ENCODE data around the gene ANKRD63. TPM values are rescaled to one million over a fixed set of nuclear protein-coding genes. Genes with fewer than 3 reads are reported as not detected.
A peak's percentile ranks its signal among the peaks of the same experiment; 100 is the strongest.

Gene ANKRD63
- total RNA-seq, 1 experiment from 2014 or later: 0.46 TPM

- H4K20me1 ChIP-seq (ENCODE audit: control insufficient read depth, insufficient read depth, insufficient read length): no peaks in the 10 kb centered on the region
- H3K27ac ChIP-seq (ENCODE audit: insufficient read length, low read depth, low read length): no peak overlapping the region
- peak; percentile 19; the same call in 1 of the 3 replicates for TF ChIP-seq CTCF (conservative IDR thresholded peaks at IDR 0.05)
- Mint-ChIP-seq H3K4me1 (peaks cover 17 to 19% of the 10 kb centered on the region in 2 experiments), H3K27me3 (ENCODE audit: low read depth) (peaks cover 13% of the 10 kb centered on the region), H3K9me3 (no peaks in the 10 kb centered on the region; a peak in 1 of 5 replicates), H3K36me3 (ENCODE audit: insufficient read depth in 1 of 3, low read depth in 3 of 3) (peaks cover 0 to 3% (median 2%) of the 10 kb centered on the region in 3 experiments; a peak in 2 of 7 replicates), H3K4me3 (peak overlapping the region in 1 of 2 experiments; percentile 32; a peak in 1 of 5 replicates), H3K27ac (0 out of 7 replicates have a peak overlapping the region, but pooled peaks of 1 of the 3 experiments have one; percentile 12)
- no peak overlapping the region for H3T11ph ChIP-seq (ENCODE audit: low read length)
- H2BK20ac ChIP-seq (ENCODE audit: low read depth, low read length, poor library complexity, severe bottlenecking): no peak overlapping the region
- H3K14ac ChIP-seq (ENCODE audit: insufficient read depth, low read length): no peak overlapping the region
- H3K4me1 ChIP-seq (ENCODE audit: insufficient read depth, low read length): peaks cover 4% of the 10 kb centered on the region; the same call in 1 of the 2 replicates
- no peak overlapping the region for H3K4ac ChIP-seq (ENCODE audit: low read depth, low read length)
- H4K8ac ChIP-seq (replicated peaks; ENCODE audit: insufficient read length, low read depth, low read length): no peak overlapping the region
- H3K18ac ChIP-seq (ENCODE audit: insufficient read length, low read depth, low read length): no peak overlapping the region
- no peak overlapping the region for H4K5ac ChIP-seq (ENCODE audit: insufficient read length, low read depth, low read length)
- H3K79me2 ChIP-seq (ENCODE audit: insufficient read depth, low read length): no peaks in the 10 kb centered on the region
- H4K91ac ChIP-seq (ENCODE audit: insufficient read length, low read depth, low read length): no peak overlapping the region
- H2BK12ac ChIP-seq (ENCODE audit: insufficient read length, low read depth, low read length): no peak overlapping the region
- H3K56ac ChIP-seq (ENCODE audit: insufficient read length, low read depth, low read length): no peak overlapping the region
- no peak overlapping the region for H2AFZ ChIP-seq (ENCODE audit: low read length)
- H3K9ac ChIP-seq (ENCODE audit: extremely low read depth, insufficient read length, low read length): no peak overlapping the region
- no CpG with 5 or more reads among the region's 8 CpGs for WGBS (ENCODE audit: extremely low coverage, insufficient read length, low lambda C conversion rate)
- no peak overlapping the region for H3K23ac ChIP-seq (ENCODE audit: insufficient read length, low read depth, low read length)
- no peaks in the 10 kb centered on the region for H3K9me3 ChIP-seq (ENCODE audit: control insufficient read depth, low read depth, low read length)
- peak; percentile 66 for DNase-seq
- no peak overlapping the region for H2AK5ac ChIP-seq (ENCODE audit: insufficient read length, low read length)
- H3K23me2 ChIP-seq (ENCODE audit: insufficient read length, low read depth, low read length, poor library complexity, severe bottlenecking): no peaks in the 10 kb centered on the region
- no peaks in the 10 kb centered on the region for H3K79me1 ChIP-seq (ENCODE audit: insufficient read depth, low read depth, low read length, poor library complexity, severe bottlenecking)
- H3K27me3 ChIP-seq (ENCODE audit: insufficient read depth, low read length): peaks cover 4% of the 10 kb centered on the region; the same call in 1 of the 2 replicates
- H2BK5ac ChIP-seq (ENCODE audit: insufficient read length, low read length): no peak overlapping the region
- H2BK120ac ChIP-seq (ENCODE audit: low read depth, low read length, poor library complexity, severe bottlenecking): no peak overlapping the region
- H2BK15ac ChIP-seq (ENCODE audit: low read depth, low read length): no peak overlapping the region
- no peak overlapping the region for H3K4me2 ChIP-seq (ENCODE audit: insufficient read depth, insufficient read length, low read length)
Observed at GRCh38 chr15:40258544-40258943, 24.3 kb downstream of the ANKRD63 start.
